D341Med (cell line): ENCODE measurements around the gene KIRREL3.

ENCODE experiments used
- DNase-seq: peaks from one replicate; pipeline ENCODE4 v3.0.0; 2012; ENCODE audit warnings: low spot score

The KIRREL3 gene

GRCh38 chr11:126437731-126438130 lies 562.8 kb downstream of the KIRREL3 start:
- no peak for DNase-seq

- DNase-seq, result no peak
These were observed 564.3 kb downstream of the KIRREL3 start for GRCh38 chr11:126436209-126436755.

- no peak for DNase-seq
These were observed 565.6 kb downstream of the KIRREL3 start for GRCh38 chr11:126434950-126435335.

GRCh38 chr11:126433989-126434949 lies 566.3 kb downstream of the KIRREL3 start:
- DNase-seq, result no peak

- DNase-seq, result no peak
These were observed 567.2 kb downstream of the KIRREL3 start for GRCh38 chr11:126433244-126433846.

GRCh38 chr11:126432525-126432924 lies 568.0 kb downstream of the KIRREL3 start:
- DNase-seq, result no peak

GRCh38 chr11:126432065-126432461 lies 568.5 kb downstream of the KIRREL3 start:
- DNase-seq, result no peak

- DNase-seq, result no peak
These were observed 569.0 kb downstream of the KIRREL3 start for GRCh38 chr11:126431401-126432064.

- DNase-seq, result no peak
These were observed 569.8 kb downstream of the KIRREL3 start for GRCh38 chr11:126430581-126431335.

GRCh38 chr11:126426820-126427749 lies 573.5 kb downstream of the KIRREL3 start:
- no peak for DNase-seq

- DNase-seq, result no peak
These were observed 574.5 kb downstream of the KIRREL3 start for GRCh38 chr11:126426106-126426505.

GRCh38 chr11:126424471-126425039 lies 576.0 kb downstream of the KIRREL3 start:
- DNase-seq, result no peak

GRCh38 chr11:126423743-126424142 lies 576.8 kb downstream of the KIRREL3 start:
- no peak for DNase-seq

- DNase-seq, result no peak
These were observed 577.4 kb downstream of the KIRREL3 start for GRCh38 chr11:126423154-126423553.

- no peak for DNase-seq
These were observed 578.1 kb downstream of the KIRREL3 start for GRCh38 chr11:126422446-126422845.

- no peak for DNase-seq
These were observed 579.3 kb downstream of the KIRREL3 start for GRCh38 chr11:126421271-126421671.

GRCh38 chr11:126420698-126421256 lies 579.8 kb downstream of the KIRREL3 start:
- DNase-seq, result no peak

GRCh38 chr11:126419801-126420697 lies 580.5 kb downstream of the KIRREL3 start:
- DNase-seq, result no peak

GRCh38 chr11:126418887-126419286 lies 581.7 kb downstream of the KIRREL3 start:
- DNase-seq, result no peak
